ACC112 (cell line): ENCODE data around the gene SEC61B.

Source experiments
- H2AFZ ChIP-seq: fragments of 200-600 bp; sonication (generic); one replicate; pipeline ENCODE4 v1.6.0; 2017; ENCODE audit warnings: antibody characterized with exemption, low read length; ENCODE audit not compliant: unreplicated experiment
- H3K27ac ChIP-seq: fragments of 200-600 bp; sonication (generic); 2 replicates; pipeline ENCODE4 v1.5.1; 2014; ENCODE audit warnings: low read depth, mild to moderate bottlenecking, antibody characterized with exemption, low read length, moderate library complexity
- H3K27me3 ChIP-seq: fragments of 200-600 bp; sonication (generic); 2 replicates; pipeline ENCODE4 v1.6.1; 2014; ENCODE audit warnings: mild to moderate bottlenecking, antibody characterized with exemption, low read length, moderate library complexity, mixed read lengths; ENCODE audit not compliant: insufficient read depth
- H3K36me3 ChIP-seq: fragments of 200-600 bp; sonication (generic); 2 replicates; pipeline ENCODE4 v1.6.1; 2016; ENCODE audit warnings: mild to moderate bottlenecking, antibody characterized with exemption, low read length, moderate library complexity, mixed read lengths; ENCODE audit not compliant: insufficient read depth
- H3K4me1 ChIP-seq: fragments of 200-600 bp; sonication (generic); one replicate; pipeline ENCODE4 v1.6.1; 2016; ENCODE audit warnings: low read length, mixed read lengths; ENCODE audit not compliant: insufficient read depth, unreplicated experiment, control insufficient read depth
- H3K4me3 ChIP-seq: fragments of 200-600 bp; sonication (generic); 2 replicates; pipeline ENCODE4 v1.5.1; 2014; ENCODE audit warnings: mild to moderate bottlenecking, low read depth, low read length
- H3K79me2 ChIP-seq: fragments of 200-600 bp; sonication (generic); one replicate; pipeline ENCODE4 v1.6.0; 2016; ENCODE audit warnings: low read length; ENCODE audit not compliant: control insufficient read depth, unreplicated experiment, insufficient read depth

SEC61B gene

DNA sequence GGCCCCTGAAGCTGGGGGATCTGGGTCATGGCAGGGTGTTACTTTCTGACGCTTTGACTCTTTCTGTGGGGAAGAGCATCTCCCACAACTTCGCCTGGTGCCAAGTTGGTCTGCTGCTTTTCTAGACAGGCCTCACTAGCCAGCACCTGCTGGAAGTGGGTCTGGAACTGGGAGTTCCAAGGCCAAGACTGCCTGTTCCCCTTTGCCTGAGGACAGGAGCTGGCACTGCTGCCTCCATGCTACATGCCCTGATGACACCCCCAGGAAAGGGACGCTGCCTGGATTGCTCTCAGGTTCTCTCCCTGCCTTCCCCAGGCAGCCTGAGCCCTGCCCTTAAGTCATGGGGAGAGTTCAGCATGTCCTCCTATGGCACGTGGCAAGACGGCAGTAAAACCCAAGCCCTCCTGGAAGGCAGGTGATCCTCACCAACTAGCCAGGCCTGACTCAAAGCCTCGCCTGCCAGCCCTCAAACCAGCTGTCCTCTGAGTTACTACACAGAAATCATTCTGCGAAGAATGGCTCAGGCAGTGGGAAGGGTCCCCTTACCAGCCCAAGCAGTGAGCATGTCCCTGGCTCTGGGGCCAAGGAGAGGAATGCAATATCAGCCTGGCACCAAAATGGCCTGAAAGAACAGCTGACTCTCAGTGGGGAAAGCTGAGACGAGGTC, 35.8 kb downstream of the SEC61B start:
- H3K36me3 ChIP-seq, result no peaks in the 10 kb centered on the region
- H2AFZ ChIP-seq, result no peak overlapping the region
- H3K4me1 ChIP-seq, result peaks cover 11% of the 10 kb centered on the region
- no peaks in the 10 kb centered on the region for H3K27me3 ChIP-seq
- H3K27ac ChIP-seq, result no peak overlapping the region
- H3K4me3 ChIP-seq, result no peak overlapping the region
- no peaks in the 10 kb centered on the region for H3K79me2 ChIP-seq

DNA sequence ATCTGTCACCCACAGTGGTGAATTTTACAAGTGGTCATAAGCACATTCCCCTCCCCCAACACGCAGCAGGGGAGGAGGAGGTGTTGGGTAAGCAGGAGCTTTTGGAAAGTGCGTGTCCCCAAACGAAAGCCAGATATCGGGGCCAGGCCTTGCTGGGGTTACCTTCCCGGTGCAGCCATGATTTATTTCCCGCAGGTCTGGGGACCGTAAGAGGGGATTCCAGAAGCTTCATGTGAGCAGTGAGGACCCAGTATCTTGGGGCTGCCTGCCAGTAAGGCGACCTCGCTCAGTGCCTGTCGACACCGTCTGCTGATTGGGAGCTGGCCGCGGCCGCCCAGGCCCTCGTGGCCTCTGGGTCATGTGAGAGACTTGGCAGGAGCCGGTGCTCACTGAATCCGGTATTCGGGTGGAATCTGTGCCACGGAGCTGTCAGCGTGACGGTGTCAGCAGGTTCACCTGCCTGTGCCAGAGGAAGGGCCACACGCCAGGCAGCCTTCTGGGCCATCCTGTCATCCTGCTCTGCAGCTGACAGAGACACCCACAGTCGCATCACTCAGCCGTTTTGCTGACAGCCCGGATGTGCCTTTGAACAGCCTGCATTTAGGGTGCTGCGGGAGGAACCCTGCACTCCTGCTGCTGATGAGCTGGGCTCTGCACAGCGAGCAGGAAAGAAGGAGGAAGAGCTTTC, 37.3 kb downstream of the SEC61B start:
- peak overlapping the region; percentile 99 for H2AFZ ChIP-seq
- no peaks in the 10 kb centered on the region for H3K36me3 ChIP-seq
- peak overlapping the region; percentile 59 for H3K4me3 ChIP-seq
- H3K27me3 ChIP-seq, result no peaks in the 10 kb centered on the region
- no peak overlapping the region for H3K27ac ChIP-seq
- no peaks in the 10 kb centered on the region for H3K79me2 ChIP-seq
- H3K4me1 ChIP-seq, result peaks cover 11% of the 10 kb centered on the region

DNA sequence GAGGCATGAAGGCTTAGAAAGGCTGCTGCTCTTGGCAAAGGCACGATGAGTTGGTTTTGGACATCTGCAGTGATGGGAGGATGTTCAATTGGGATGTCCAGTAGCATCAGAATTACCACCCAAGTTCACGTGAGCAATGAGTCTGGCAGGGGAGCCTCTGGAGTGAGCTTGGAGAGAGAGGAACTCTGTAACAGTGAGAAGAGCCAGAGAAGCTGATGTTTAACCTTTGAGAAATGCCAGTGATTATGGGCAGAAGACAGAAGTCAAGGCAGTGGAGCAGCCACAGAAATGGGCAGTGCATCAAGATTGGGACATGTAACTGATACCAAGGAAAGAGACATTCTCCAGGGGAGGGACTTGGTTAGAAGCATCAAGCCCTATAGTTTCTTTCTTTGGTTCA, 39.8 kb downstream of the SEC61B start:
- no peak overlapping the region for H3K27ac ChIP-seq
- no peak overlapping the region for H3K4me3 ChIP-seq
- peaks cover 17% of the 10 kb centered on the region for H3K4me1 ChIP-seq
- no peaks in the 10 kb centered on the region for H3K36me3 ChIP-seq
- H3K27me3 ChIP-seq, result no peaks in the 10 kb centered on the region
- H2AFZ ChIP-seq, result no peak overlapping the region
- H3K79me2 ChIP-seq, result no peaks in the 10 kb centered on the region

DNA sequence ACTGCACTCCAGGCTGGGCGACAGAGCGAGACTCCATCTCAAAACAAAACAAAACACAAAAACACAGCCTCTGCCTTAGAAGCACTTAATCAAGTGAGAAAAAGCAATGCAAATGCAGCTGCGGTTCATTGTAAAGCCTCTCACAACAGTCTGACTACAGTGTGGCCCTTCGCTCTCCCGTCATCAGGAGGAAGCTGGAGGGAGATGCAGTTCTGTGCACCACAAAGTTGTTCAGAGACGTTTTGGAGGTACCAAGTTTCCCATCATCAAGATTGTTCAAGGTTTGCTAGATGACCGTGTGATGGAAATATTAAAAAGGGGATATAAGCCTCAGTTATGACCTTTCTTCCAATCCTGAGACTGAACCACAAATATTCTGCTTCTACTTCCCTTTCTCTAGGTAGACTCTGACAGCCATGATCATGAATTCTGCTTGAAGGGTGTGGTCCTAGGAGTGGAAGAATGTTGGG, 40.9 kb downstream of the SEC61B start:
- H2AFZ ChIP-seq, result no peak overlapping the region
- no peak overlapping the region for H3K27ac ChIP-seq

DNA sequence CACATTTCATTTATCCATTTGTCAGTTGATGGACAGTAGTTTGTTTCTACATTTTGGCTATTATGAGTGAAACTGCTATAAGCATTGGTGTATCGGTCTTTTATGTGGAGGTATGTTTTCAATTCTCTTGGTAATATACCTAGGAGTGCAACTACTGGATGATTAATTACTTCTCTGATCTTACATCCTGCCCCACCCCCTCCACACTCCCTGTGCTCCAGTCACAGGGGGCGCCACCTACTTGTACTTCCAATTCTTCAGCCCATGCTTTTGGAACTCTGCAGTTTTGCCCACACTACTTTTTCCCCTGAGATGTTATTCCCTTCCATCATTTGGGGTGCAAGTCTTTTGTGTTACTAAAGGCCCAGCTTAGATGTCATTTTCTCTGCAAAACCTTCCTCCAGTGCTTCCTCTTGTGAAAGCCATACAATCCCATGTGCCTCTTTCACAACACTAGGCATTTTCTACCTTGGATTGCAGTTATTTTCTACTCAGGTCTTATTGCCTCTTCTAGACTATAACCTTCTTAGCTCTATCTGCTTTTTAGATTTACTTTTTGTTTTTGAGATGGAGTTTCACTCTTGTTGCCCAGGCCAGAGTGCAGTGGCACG, 42.1 kb downstream of the SEC61B start:
- H3K4me3 ChIP-seq, result no peak overlapping the region
- H3K4me1 ChIP-seq, result peaks cover 14% of the 10 kb centered on the region
- no peak overlapping the region for H2AFZ ChIP-seq
- no peaks in the 10 kb centered on the region for H3K27me3 ChIP-seq
- no peaks in the 10 kb centered on the region for H3K79me2 ChIP-seq
- no peaks in the 10 kb centered on the region for H3K36me3 ChIP-seq
- no peak overlapping the region for H3K27ac ChIP-seq

More for the DNA sequence above, 40.9 kb downstream of the SEC61B start:
- no peaks in the 10 kb centered on the region for H3K79me2 ChIP-seq
- peaks cover 17% of the 10 kb centered on the region for H3K4me1 ChIP-seq
- no peaks in the 10 kb centered on the region for H3K27me3 ChIP-seq
- no peaks in the 10 kb centered on the region for H3K36me3 ChIP-seq
- H3K4me3 ChIP-seq, result no peak overlapping the region

DNA sequence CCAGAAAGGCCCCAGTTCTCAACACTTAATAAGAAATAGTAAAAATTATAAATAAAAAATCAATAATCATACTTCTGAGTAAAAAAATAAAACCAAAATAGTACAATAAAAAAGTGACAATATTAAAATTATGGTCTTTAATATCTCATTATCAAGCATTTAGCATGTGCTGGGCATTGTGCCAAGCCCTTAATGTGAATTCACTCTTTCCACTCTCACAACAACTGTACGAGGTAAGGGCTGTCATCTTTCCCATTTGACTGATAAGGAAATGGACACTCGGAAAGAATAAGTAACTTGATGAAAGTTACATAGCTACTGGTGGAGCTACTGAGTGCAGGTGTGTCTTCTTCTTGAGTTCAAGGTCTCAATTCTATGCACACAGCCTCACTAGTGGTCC, 43.6 kb downstream of the SEC61B start:
- Histone ChIP-seq H3K4me1 (peaks cover 6% of the 10 kb centered on the region), H3K36me3 (no peaks in the 10 kb centered on the region), H3K4me3 (no peak overlapping the region), H3K79me2 (no peaks in the 10 kb centered on the region), H3K27ac (no peak overlapping the region), H3K27me3 (no peaks in the 10 kb centered on the region), H2AFZ (no peak overlapping the region)

DNA sequence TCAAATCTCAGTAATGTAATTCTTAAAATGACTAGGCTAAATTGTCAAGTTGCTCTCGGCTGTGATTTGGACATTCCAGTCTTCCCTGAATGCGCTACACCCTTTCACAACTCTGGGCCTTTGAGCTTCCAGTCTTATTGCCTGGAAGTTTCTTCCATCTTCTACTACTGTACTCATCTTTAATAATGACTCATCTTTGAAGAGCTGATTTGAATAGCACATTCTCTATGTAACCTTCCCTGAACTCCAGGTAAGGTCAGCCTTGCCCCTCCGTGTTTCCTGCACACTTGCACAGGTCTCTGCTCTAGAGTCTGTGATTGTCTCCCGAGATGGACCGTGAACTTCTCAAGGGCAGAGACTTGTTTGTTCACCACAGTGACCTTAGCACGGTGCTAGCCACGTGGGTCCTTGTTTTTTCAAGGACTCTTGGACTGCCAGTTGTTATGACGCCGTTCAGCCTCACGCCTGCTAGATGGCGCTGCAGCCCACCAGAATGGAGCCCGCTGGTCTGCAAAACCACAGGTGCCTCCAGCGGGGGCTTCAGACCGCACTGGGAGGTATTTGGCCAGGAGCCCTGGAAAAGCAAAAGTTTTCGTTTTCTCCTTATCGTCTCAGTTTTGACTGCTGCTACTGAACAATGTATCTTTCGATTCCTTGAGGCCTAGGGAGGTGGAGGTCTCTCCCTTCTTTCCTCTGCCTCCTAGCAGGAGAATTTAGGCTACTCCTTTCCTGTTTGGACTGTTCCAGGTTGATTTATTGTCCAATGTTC, 44.4 kb downstream of the SEC61B start:
- Histone ChIP-seq H3K27ac (no peak overlapping the region), H3K27me3 (no peaks in the 10 kb centered on the region), H3K4me1 (peaks cover 6% of the 10 kb centered on the region), H2AFZ (no peak overlapping the region), H3K4me3 (no peak overlapping the region), H3K79me2 (no peaks in the 10 kb centered on the region), H3K36me3 (no peaks in the 10 kb centered on the region)

DNA sequence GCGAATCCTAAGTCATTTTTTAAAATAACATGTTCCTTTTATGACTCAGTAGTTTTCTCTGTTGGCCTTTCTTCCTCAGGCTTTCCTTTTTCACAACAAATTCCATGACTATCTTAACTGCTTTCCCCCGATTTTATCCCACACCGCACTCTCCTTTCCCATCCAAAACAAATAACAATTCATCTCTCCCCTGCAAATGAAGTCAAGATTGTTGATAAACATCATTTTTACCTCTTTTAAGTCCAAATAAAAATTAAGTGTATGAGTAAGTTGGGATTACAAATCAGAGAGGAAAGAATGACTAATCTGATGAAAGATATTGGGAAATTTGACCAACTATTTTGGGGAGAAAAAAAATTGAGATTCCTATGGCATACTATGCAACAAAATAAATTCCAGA, 47.3 kb downstream of the SEC61B start:
- H3K27me3 ChIP-seq, result no peaks in the 10 kb centered on the region
- no peak overlapping the region for H3K4me3 ChIP-seq
- H3K36me3 ChIP-seq, result no peaks in the 10 kb centered on the region
- peak overlapping the region; percentile 71 for H3K27ac ChIP-seq
- no peak overlapping the region for H2AFZ ChIP-seq
- H3K4me1 ChIP-seq, result peaks cover 6% of the 10 kb centered on the region
- no peaks in the 10 kb centered on the region for H3K79me2 ChIP-seq

DNA sequence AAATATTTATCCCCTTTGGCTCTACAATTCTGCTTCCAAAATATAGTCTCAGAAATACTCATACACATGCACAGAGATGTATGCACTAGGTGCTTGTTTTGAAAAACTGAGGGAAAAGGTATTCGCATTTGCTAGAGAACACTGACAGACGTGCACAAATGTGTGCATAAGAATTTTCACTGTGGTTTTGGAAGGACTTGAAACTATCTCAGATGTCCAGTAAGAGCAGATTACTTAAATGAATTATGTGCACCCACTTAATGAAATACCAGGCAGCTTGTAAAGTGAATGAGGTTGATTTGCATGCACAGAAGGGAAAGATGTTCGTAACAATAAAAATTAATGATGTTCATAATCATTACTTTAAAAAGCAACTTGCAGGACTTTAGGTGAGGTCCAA, 48.4 kb downstream of the SEC61B start:
- no peak overlapping the region for H3K4me3 ChIP-seq

DNA sequence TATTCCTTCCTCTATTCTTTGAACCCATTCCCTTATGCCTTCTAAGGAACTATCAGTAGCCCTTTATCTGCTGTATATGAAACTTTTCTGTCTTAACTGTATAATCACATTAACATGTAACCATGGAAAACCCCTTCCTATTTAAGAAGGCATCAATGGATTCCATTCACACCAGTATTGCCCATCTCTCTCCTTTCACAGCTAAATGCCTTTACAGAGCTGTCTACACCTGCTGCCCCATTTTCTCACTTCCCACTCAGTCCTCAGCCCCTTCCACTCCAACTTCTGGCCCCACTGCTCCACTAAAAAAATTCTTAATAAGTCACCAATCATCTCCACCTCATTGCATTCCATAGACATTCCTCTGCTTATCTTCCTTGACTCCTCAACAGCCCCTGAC, 50.8 kb downstream of the SEC61B start:
- Histone ChIP-seq H3K4me3 (no peak overlapping the region), H3K27me3 (0 out of 2 replicates have a peak, but pooled peaks cover 3% of the 10 kb centered on the region), H2AFZ (no peak overlapping the region), H3K79me2 (no peaks in the 10 kb centered on the region), H3K36me3 (no peaks in the 10 kb centered on the region), H3K27ac (no peak overlapping the region), H3K4me1 (no peaks in the 10 kb centered on the region)

More for the DNA sequence above, 48.4 kb downstream of the SEC61B start:
- Histone ChIP-seq H2AFZ (no peak overlapping the region), H3K27me3 (no peaks in the 10 kb centered on the region), H3K4me1 (peaks cover 6% of the 10 kb centered on the region), H3K79me2 (no peaks in the 10 kb centered on the region), H3K27ac (no peak overlapping the region), H3K36me3 (no peaks in the 10 kb centered on the region)
